Prostate gland (tissue), 2 donors: ENCODE results near the gene NRXN3.

Source experiments
- POLR2A ChIP-seq: fragments of 450-650 bp; IDR thresholded peaks from one replicate; pipeline ENCODE4 v1.6.1; 2016; ENCODE audit warnings: antibody characterized with exemption, mild to moderate bottlenecking
- POLR2AphosphoS5 ChIP-seq: sonication (generic); formaldehyde crosslinking; IDR thresholded peaks from one replicate; pipeline ENCODE4 v1.6.1; 2017; ENCODE audit warnings: antibody characterized with exemption
- TF ChIP-seq, protein P1 (sequence below), 4 experiments: fragments of 200-600 bp in 2 of 4; fragments of 450-650 bp in 2 of 4; sonication (generic) in 2 of 4; IDR thresholded peaks; 1 replicate in 3 of 4; 2 replicates in 1 of 4; pipeline ENCODE4 v1.5.1; 2016 to 2019; ENCODE audit warnings: antibody characterized with exemption in 4 of 4, mild to moderate bottlenecking in 2 of 4, moderate library complexity in 2 of 4

DNA sequence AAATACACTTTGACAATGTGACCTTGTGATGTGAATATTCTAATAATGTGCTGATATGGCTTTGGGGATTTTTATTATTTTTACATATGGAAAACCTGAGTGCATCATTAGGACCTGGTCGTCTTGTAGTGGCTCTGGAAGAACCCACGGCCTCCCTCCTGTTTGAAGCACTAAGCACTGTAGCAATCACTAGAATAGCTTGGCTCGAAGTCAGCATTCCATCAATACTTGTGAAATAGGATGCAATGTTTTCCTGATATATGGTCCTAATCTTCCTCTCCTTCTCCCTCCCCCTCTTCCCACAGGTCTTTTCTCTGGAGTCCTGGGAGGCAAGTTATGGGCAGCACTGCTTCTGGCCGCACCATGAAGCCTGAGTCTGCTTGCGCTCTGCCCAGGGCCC lies 71.9 kb downstream of the NRXN3 start:
- TF ChIP-seq, protein P1, sequence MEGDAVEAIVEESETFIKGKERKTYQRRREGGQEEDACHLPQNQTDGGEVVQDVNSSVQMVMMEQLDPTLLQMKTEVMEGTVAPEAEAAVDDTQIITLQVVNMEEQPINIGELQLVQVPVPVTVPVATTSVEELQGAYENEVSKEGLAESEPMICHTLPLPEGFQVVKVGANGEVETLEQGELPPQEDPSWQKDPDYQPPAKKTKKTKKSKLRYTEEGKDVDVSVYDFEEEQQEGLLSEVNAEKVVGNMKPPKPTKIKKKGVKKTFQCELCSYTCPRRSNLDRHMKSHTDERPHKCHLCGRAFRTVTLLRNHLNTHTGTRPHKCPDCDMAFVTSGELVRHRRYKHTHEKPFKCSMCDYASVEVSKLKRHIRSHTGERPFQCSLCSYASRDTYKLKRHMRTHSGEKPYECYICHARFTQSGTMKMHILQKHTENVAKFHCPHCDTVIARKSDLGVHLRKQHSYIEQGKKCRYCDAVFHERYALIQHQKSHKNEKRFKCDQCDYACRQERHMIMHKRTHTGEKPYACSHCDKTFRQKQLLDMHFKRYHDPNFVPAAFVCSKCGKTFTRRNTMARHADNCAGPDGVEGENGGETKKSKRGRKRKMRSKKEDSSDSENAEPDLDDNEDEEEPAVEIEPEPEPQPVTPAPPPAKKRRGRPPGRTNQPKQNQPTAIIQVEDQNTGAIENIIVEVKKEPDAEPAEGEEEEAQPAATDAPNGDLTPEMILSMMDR (IDR thresholded peaks at IDR 0.05), result no peak
- TF ChIP-seq POLR2A, result no peak
- no peak for TF ChIP-seq POLR2AphosphoS5
